HG03108 (cell line): ENCODE results near the gene STX4.

Experiments used
- ATAC-seq: cut with Tn5 transposase; IDR thresholded peaks from one replicate; pipeline ENCODE4 v1.9.1; 2021; ENCODE audit warnings: moderate library complexity; ENCODE audit not compliant: unreplicated experiment

STX4 gene

DNA sequence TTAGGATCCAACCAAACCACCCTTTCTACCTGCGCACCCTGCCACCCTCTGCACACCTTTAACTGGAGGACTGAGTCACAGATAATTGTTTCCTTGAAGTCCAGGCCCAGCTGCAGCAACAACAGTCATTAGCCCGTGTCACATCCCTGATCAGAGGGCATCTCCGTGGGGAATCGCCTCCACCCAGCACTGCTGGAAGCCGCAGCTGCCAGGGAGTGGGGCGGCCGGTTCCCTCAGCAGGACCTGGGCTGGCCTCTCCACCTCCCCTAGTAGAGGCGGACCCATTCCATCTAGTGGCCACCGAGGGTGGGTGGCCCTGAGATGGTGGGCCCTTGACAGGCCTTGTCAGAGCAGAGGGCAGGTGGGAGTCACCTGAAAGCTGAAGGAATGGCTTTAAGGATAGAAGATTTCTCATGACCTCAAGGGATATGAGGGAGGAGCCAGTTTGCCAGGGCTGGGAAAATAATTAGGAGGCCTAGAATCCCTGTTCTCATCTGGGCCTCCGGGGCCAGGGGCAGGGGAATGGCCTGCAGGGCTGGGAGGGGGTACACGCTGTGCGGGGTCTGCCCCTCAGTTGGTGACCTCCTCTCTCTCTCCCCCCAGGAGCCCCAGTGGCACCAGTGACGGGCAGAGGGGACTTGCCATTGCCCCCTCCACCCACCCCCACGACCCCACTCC is 49.1 kb downstream of the STX4 start:
- no peak for ATAC-seq

- ATAC-seq, result no peak
These were observed 49.7 kb downstream of the STX4 start for GRCh38 chr16:31083081-31083480.

DNA sequence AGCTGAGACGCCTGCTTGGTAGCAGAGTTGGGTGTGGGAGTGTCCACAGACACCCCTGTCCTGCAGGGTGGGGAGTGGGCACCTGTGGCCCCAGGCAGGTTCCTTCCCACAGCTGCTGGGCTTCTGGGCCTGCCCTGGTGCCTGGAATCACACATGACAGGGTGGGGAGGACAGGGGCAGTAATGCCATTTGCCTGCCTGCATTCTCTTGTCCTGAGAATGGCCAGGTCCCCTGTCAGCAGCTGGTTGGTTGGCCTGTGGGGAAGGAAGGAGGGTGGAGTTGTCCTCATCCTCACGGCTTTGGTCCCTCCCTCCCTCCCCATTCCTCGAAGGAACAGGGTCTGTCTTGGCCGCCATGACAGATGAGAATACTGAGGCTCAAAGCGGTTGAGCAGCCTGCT is 50.2 kb downstream of the STX4 start:
- ATAC-seq, result no peak

GRCh38 chr16:31083981-31084380 is 50.6 kb downstream of the STX4 start:
- ATAC-seq, result no peak

GRCh38 chr16:31084584-31085302 is 51.4 kb downstream of the STX4 start:
- ATAC-seq, result no peak

GRCh38 chr16:31085411-31085810 is 52.1 kb downstream of the STX4 start:
- no peak for ATAC-seq

DNA sequence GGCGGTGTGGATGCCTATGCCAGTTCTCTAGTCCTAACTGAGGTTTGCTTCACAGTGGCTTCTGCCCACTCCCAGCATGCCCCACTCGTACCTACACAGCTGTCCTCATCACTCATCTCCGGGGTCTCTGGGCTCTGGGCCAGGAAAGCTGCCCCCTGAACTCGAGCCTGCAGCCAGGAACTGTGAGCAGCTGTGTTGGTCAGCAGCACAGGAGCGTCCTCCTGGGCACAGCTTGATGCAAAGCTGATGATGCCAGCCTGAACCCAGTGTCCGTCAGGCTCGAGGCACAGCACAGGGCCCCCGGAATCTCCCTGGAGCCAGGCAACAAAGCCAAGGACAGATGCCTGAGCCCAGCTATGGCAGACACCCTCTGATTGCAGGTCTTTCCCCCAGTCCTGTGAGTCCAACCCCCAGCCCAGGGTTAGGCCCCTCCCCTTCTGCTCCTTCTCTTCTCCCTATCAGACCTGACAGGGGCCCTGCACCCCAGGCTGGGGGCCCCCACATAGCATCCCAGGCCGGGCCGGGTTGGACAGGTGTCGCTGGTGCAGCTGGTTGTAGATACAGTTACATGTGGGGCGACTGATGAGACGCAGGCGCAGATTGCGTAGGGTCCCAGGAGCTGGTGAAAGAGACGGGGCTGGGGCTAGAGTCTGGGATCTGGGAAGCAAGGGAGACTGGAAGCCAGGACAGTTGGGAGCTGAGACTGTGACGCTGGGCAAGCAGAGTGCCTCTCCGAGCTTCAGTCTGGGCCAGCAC is 52.7 kb downstream of the STX4 start:
- no peak for ATAC-seq

DNA sequence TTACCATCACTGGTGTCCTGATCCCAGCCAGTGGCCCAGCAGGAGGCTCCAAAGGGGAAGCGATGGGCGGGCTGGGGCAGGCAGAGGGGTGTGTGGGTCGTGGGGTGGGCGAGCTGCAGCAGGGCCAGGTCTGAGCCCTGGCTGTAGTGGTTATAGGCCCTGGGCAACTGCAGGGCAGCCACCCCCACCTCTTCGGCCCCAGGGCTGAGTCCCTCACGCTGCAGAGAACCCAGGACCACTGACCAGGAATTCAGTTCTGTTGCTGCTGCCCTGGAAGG is 53.2 kb downstream of the STX4 start:
- ATAC-seq, result no peak

GRCh38 chr16:31087481-31087880 is 54.1 kb downstream of the STX4 start:
- ATAC-seq, result no peak

DNA sequence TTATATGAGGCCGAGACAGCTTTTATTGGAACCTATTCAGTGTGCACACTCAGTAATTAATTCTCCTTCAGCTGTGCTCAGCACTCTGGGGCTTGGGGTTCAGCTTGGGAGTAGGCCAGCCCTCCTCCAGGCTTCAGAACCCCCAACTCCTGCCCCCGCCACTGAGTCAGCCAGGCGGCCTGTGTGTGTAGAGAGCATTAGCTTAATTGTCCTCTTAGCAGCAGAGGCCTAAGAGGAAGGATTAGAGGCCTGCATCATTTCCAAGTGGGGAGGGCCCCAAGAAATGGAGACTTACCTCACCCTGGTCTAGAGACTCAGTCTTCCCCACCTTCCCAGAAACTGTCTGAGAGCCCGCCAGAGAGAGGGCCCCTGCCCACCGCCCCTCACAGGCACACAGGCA is 54.6 kb downstream of the STX4 start:
- no peak for ATAC-seq

DNA sequence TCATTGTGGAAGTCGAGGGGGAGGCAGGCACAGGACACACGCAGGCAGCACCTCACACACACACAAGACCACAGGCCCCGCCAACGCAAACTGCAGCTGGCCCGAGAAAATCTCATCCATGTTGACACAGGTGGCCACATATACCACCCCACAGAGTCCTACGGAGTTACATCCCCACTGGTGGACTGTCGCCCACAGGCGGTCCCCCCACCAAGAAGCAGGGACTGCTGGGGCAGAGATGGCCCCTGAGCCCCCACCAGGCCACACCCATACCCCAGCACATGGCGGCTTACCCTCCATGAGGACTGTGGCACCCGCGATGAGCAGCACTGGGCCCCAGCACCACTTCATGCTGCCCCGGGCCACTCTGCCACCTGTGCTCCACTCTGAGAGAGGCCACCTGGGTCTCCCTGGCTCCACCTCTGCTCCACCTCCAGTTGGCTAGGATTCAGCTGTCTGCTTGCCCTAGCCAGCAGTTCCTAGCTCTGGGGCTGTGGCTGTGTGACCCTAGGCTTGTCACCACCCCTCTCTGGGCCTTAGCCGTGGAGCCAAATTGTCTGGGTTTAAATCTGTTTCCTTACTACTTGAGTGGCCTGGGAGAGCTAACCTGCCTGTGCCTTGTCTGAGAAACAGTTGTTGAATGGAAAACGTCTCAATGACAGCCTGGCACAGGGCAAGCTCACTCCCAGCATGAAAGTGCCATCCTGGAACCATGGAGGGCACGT is 55.3 kb downstream of the STX4 start, which contains the start of gene PRSS53:
Gene PRSS53, minus strand, starts transcription at position 485 of the 725 bp plus-strand sequence. Its CDS starts 134 bp downstream, at position 351.
- no peak for ATAC-seq

- ATAC-seq, result no peak
These were observed 55.8 kb downstream of the STX4 start for GRCh38 chr16:31089199-31089598.
